Measurements from ENCODE around the gene SLC5A6.

DNA sequence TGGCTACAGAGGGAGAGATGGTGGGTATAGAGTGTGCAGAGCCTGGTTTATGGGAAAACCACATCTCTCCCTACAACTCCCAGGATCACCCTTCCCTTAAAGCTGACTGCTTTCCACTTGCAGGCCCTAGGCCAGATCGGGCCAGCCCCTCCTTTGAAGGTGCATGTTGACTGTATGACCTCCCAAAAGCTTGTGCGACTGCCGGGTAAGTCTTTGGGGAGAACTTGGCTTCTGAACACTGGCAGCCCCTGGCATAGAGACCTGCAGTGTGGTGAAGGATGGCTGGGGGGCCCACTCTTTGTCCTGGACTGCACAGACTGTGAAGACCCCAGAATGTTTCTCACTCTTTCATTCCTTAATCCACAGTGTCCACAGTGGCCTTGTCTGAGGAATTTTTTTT, 24.6 kb upstream of the SLC5A6 start:
- TF ChIP-seq POLR2AphosphoS5 (IDR thresholded peaks at IDR 0.05; ENCODE audit: low read depth, low read length), result no peak
- no peak for TF ChIP-seq BRCA1 (IDR thresholded peaks at IDR 0.05; ENCODE audit: low read depth, low read length)
- no peak for TF ChIP-seq CTCF (IDR thresholded peaks at IDR 0.05; ENCODE audit: control extremely low read depth in 1 of 3, insufficient read depth in 1 of 3, low read depth in 1 of 3, low read length in 3 of 3)
- TF ChIP-seq PHF8 (conservative IDR thresholded peaks at IDR 0.05; ENCODE audit: low read depth, low read length), result no peak
